A549 (cell line): Measurements from ENCODE around the gene CADM4. TPM values are rescaled to one million over a fixed set of nuclear protein-coding genes. Genes with fewer than 3 reads are reported as not detected.
A peak's percentile ranks its signal among the peaks of the same experiment; 100 is the strongest.

Experiments
- ATAC-seq, 2 experiments: fragments of 200-7000 bp in 1 of 2; fragments of >200 bp in 1 of 2; cut with Nextera tagmentation in 1 of 2; cut with Tn5 transposase in 1 of 2; 3 replicates each; pipeline versions ENCODE4 v1.8.0 to v1.9.1; 2018 to 2020; ENCODE audit warnings: mild to moderate bottlenecking in 1 of 2, moderate library complexity in 1 of 2
- CTCF ChIA-PET: fragments of 300-600 bp; sonication (Branson Sonifier 250); formaldehyde crosslinking; extraction: SDS; loops from one replicate; lab custom pipeline; 2021; ENCODE audit warnings: antibody characterized with exemption, inconsistent platforms; lab: Yijun Ruan, JAX
- POLR2A ChIA-PET: fragments of 350-600 bp; formaldehyde crosslinking; extraction: SDS; loops from one replicate; lab custom pipeline; 2021; ENCODE audit warnings: antibody characterized with exemption, inconsistent platforms; lab: Yijun Ruan, JAX
- DNase-seq, 2 experiments: peaks; one replicate each; pipeline versions ENCODE4 v3.0.0 to v3.0.0-alpha.2; 2011 to 2016; ENCODE audit warnings: low read depth in 1 of 2, low spot score in 1 of 2
- FAIRE-seq: peaks from 2 replicates; lab custom pipeline; 2011; peaks lifted over from hg19 to GRCh38; lab: Jason Lieb, UNC
- H3K27ac ChIP-seq, 2 experiments: fragments of >200 bp; sonication (Bioruptor Twin); formaldehyde crosslinking; 3 replicates each; pipeline ENCODE4 v1.5.1; 2016 to 2017
- H3K4me1 ChIP-seq: fragments of >200 bp; sonication (Bioruptor Twin); formaldehyde crosslinking; 3 replicates; pipeline ENCODE4 v1.6.1; 2016
- H3K4me2 ChIP-seq: fragments of >200 bp; sonication (Bioruptor Twin); formaldehyde crosslinking; 3 replicates; pipeline ENCODE4 v1.6.1; 2016
- H3K4me3 ChIP-seq: fragments of >200 bp; sonication (Bioruptor Twin); formaldehyde crosslinking; 3 replicates; pipeline ENCODE4 v1.5.1; 2016
- H3K9me3 ChIP-seq: fragments of >200 bp; sonication (Bioruptor Twin); formaldehyde crosslinking; 3 replicates; pipeline ENCODE4 v1.6.1; 2016
- CBX2 ChIP-seq: fragments of 200-600 bp; sonication (generic); IDR thresholded peaks from 2 replicates; pipeline ENCODE4 v1.6.1; 2016; ENCODE audit warnings: low read depth, mild to moderate bottlenecking, borderline replicate concordance
- CEBPB ChIP-seq, 2 experiments: fragments of >200 bp in 1 of 2; sonication (Bioruptor Twin) in 1 of 2; formaldehyde crosslinking in 1 of 2; IDR thresholded peaks; 2 replicates each; pipeline ENCODE4 v1.6.1; 2012 to 2016
- EHF ChIP-seq: fragments of 250-450 bp; sonication (Bioruptor Pico); IDR thresholded peaks from 2 replicates; pipeline ENCODE4 v1.5.0; 2020; ENCODE audit warnings: mild to moderate bottlenecking
- EP300 ChIP-seq, 2 experiments: fragments of >200 bp; sonication (Bioruptor Twin); formaldehyde crosslinking; IDR thresholded peaks; 2 replicates in 1 of 2; 3 replicates in 1 of 2; pipeline ENCODE4 v1.6.1; 2016 to 2017
- ESRRA ChIP-seq: fragments of 150-350 bp; IDR thresholded peaks from 2 replicates; pipeline ENCODE4 v1.6.1; 2014; ENCODE audit warnings: mild to moderate bottlenecking, low read length, borderline replicate concordance
- FOSL2 ChIP-seq, 2 experiments: fragments of 450-650 bp in 1 of 2; fragments of >200 bp in 1 of 2; sonication (Bioruptor Twin) in 1 of 2; formaldehyde crosslinking; IDR thresholded peaks; 2 replicates each; pipeline versions ENCODE4 v1.5.0 to v1.6.1; 2016 to 2020; ENCODE audit warnings: mild to moderate bottlenecking in 1 of 2, moderate library complexity in 1 of 2
- HOXA7 ChIP-seq: fragments of 250-450 bp; sonication (Bioruptor Pico); IDR thresholded peaks from 2 replicates; pipeline ENCODE4 v1.5.0; 2020; ENCODE audit warnings: mild to moderate bottlenecking, moderate library complexity
- HOXB13 ChIP-seq: fragments of 250-450 bp; sonication (Bioruptor Pico); IDR thresholded peaks from 2 replicates; pipeline ENCODE4 v1.5.0; 2020; ENCODE audit warnings: low read depth, mild to moderate bottlenecking, moderate library complexity
- KDM1A ChIP-seq: fragments of 200-600 bp; sonication (generic); IDR thresholded peaks from 2 replicates; pipeline ENCODE4 v1.6.1; 2016; ENCODE audit warnings: low read depth, mild to moderate bottlenecking
- MYC ChIP-seq: IDR thresholded peaks from 2 replicates; pipeline ENCODE4 v1.6.1; 2012; ENCODE audit warnings: mild to moderate bottlenecking, inconsistent platforms, low read length, improper control_type of control experiment, borderline replicate concordance
- PHF8 ChIP-seq: fragments of 200-600 bp; sonication (generic); IDR thresholded peaks from 2 replicates; pipeline ENCODE4 v1.6.1; 2016; ENCODE audit warnings: low read depth, mild to moderate bottlenecking, antibody characterized with exemption, moderate library complexity, borderline replicate concordance
- POLR2AphosphoS2 ChIP-seq: conservative IDR thresholded peaks from 2 replicates; pipeline ENCODE4 v1.6.1; 2012; ENCODE audit warnings: low read length, improper control_type of control experiment, inconsistent platforms
- RAD21 ChIP-seq, 2 experiments: fragments of >200 bp in 1 of 2; sonication (Bioruptor Twin) in 1 of 2; formaldehyde crosslinking in 1 of 2; IDR thresholded peaks in 1 of 2; conservative IDR thresholded peaks in 1 of 2; 2 replicates in 1 of 2; 3 replicates in 1 of 2; pipeline ENCODE4 v1.6.1; 2012 to 2018; ENCODE audit warnings: inconsistent platforms in 1 of 2
- RARB ChIP-seq: fragments of 250-450 bp; sonication (Bioruptor Pico); IDR thresholded peaks from 2 replicates; pipeline ENCODE4 v1.8.0; 2021; ENCODE audit warnings: mild to moderate bottlenecking, moderate library complexity
- RCOR1 ChIP-seq: fragments of 150-350 bp; IDR thresholded peaks from 2 replicates; pipeline ENCODE4 v1.6.1; 2014; ENCODE audit warnings: antibody characterized with exemption, low read length, low read depth
- TFCP2L1 ChIP-seq: fragments of 250-450 bp; sonication (Bioruptor Pico); IDR thresholded peaks from 2 replicates; pipeline ENCODE4 v1.5.0; 2021; ENCODE audit warnings: mild to moderate bottlenecking
- ZFP36 ChIP-seq: fragments of 450-650 bp; IDR thresholded peaks from 2 replicates; pipeline ENCODE4 v1.6.1; 2014; ENCODE audit warnings: borderline replicate concordance; ENCODE audit not compliant: partially characterized antibody
- ZNF302 ChIP-seq: fragments of 250-450 bp; sonication (Bioruptor Pico); IDR thresholded peaks from 2 replicates; pipeline ENCODE4 v1.9.0; 2021; ENCODE audit warnings: inconsistent platforms, mild to moderate bottlenecking, moderate library complexity
- ZSCAN20 ChIP-seq: fragments of 250-450 bp; sonication (Bioruptor Pico); IDR thresholded peaks from 2 replicates; pipeline ENCODE4 v1.8.0; 2022; ENCODE audit warnings: mild to moderate bottlenecking, moderate library complexity
- WGBS: methylation state at CpG from one replicate; pipeline ENCODE4 v1.1.6; 2017; ENCODE audit errors: missing lambda C conversion rate; 5-methylcytosine and 5-hydroxymethylcytosine counted together
- polyA plus RNA-seq, 4 experiments: library from polyadenylated mRNA; depleted of rRNA in 3 of 4; stranded (reverse); fragments of >200 nt; fragmentation: RNase III in 1 of 4; extraction: RNeasy Plus Mini Kit Qiagen cat#74134 plus additional on column Dnase treatment in 1 of 4; gene quantifications; 2 replicates in 3 of 4; 3 replicates in 1 of 4; pipeline ENCODE4 v1.2.3, GENCODE V29; 2011 to 2017
- TF ChIP-seq, protein P1 (sequence below): IDR thresholded peaks from 2 replicates; pipeline ENCODE4 v1.6.1; 2012
- TF ChIP-seq, protein P2 (sequence below): fragments of 200-600 bp; sonication (generic); IDR thresholded peaks from 2 replicates; pipeline ENCODE4 v1.6.1; 2016; ENCODE audit warnings: antibody characterized with exemption, mild to moderate bottlenecking, moderate library complexity
- TF ChIP-seq, protein P3 (sequence below): IDR thresholded peaks from 2 replicates; pipeline ENCODE4 v1.6.1; 2012; ENCODE audit warnings: low read depth, borderline replicate concordance
- TF ChIP-seq, protein P4 (sequence below): fragments of >200 bp; sonication (Bioruptor Twin); formaldehyde crosslinking; IDR thresholded peaks from 2 replicates; pipeline ENCODE4 v1.6.1; 2016

The CADM4 gene
- polyA plus RNA-seq, 2 of the 4 experiments (the other 2 are of a cell fraction) = 4.2 to 9.2 TPM

DNA sequence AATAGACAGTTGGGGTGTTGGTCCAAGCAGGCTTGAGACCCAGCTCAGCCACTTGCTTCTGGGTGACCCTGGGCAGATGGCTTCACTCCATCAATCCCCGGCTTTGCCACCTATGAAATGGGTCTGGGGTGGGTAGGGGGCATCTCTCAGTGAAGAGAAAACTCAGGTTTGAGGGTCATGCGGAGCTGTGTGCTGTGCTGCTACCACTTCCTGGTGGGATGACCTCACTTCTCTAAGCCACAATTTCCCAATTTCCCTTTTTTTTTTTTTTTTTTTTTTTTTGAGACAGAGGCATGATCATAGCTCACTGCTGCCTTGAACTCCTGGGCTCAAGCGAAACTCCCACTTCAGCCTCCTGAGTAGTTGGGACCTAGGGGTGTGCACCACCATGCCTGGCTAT is 34.9 kb upstream of the CADM4 start:
- no peak for FAIRE-seq
- CTCF ChIA-PET = interaction anchor here (0.9 to 1.3 kb wide), 7 partner anchors 8 to 136 kb away, joined by 3 to 5 read pairs (median 3); no protein-coding TSS in a partner anchor

DNA sequence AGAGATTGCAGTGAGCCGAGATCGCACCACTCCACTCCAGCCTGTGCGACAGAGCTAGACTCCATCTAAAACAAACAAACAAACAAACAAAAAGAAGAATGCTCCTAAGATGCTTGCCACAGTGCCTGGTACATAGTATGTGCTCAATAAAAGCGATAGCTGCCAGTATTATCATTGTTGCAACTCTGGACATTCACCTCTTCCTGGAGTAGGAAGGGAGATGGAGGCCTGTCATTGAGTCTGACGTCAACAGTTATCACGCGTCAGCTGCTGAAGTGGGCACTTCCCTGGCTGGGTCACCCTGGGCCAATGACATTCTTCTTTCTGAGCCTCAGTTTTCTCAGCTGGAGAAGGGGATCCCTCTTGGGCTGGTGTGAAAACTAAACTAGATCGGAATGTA is 34.5 kb upstream of the CADM4 start:
- CTCF ChIA-PET = interaction anchor here (1.0 to 1.4 kb wide), 8 partner anchors 8 to 136 kb away, joined by 3 to 5 read pairs (median 3); no protein-coding TSS in a partner anchor
- TF ChIP-seq TFCP2L1 (no peak), MYC (no peak), FOSL2 (IDR thresholded peaks at IDR 0.05) (no peak), FOSL2 (CRISPR knock-in tag; IDR thresholded peaks at IDR 0.05) (no peak), ESRRA (no peak), RARB (CRISPR knock-in tag) (no peak), EP300 (IDR thresholded peaks at IDR 0.05) (no peak)
- TF ChIP-seq, protein P1, sequence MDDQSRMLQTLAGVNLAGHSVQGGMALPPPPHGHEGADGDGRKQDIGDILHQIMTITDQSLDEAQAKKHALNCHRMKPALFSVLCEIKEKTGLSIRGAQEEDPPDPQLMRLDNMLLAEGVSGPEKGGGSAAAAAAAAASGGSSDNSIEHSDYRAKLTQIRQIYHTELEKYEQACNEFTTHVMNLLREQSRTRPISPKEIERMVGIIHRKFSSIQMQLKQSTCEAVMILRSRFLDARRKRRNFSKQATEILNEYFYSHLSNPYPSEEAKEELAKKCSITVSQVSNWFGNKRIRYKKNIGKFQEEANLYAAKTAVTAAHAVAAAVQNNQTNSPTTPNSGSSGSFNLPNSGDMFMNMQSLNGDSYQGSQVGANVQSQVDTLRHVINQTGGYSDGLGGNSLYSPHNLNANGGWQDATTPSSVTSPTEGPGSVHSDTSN = no peak
- TF ChIP-seq, all 56 proteins: peak for 0
- POLR2A ChIA-PET = interaction anchor here (0.6 to 1.1 kb wide), 2 partner anchors 31 to 94 kb away, joined by 3 to 4 read pairs; no protein-coding TSS in a partner anchor
- Histone ChIP-seq H3K9me3 (no peaks in the 10 kb centered on the region), H3K4me1 (peaks cover 38% of the 10 kb centered on the region), H3K4me2 (peak overlapping the region; percentile 73; the same call in 1 of the 3 replicates), H3K4me3 (no peak overlapping the region), H3K27ac (peak overlapping the region; percentile 58 to 72; a peak in 4 of 6 replicates)
- no peak for DNase-seq
- FAIRE-seq = no peak
- no peak for ATAC-seq
- 96% methylated on average over 8 of the region's 8 CpGs for WGBS

More for the DNA sequence above, 34.9 kb upstream of the CADM4 start:
- WGBS = 76% methylated on average over 3 of the region's 3 CpGs
- ATAC-seq (no peak), DNase-seq (no peak)
- Histone ChIP-seq H3K4me2 (peak overlapping the region; percentile 73), H3K4me3 (no peak overlapping the region), H3K4me1 (peaks cover 38% of the 10 kb centered on the region), H3K27ac (peak overlapping the region; percentile 58 to 72; a peak in 4 of 6 replicates), H3K9me3 (no peaks in the 10 kb centered on the region)
- TF ChIP-seq ZFP36 (no peak), PHF8 (no peak), RARB (CRISPR knock-in tag) (no peak)
- TF ChIP-seq, protein P1 = no peak
- TF ChIP-seq, protein P2, sequence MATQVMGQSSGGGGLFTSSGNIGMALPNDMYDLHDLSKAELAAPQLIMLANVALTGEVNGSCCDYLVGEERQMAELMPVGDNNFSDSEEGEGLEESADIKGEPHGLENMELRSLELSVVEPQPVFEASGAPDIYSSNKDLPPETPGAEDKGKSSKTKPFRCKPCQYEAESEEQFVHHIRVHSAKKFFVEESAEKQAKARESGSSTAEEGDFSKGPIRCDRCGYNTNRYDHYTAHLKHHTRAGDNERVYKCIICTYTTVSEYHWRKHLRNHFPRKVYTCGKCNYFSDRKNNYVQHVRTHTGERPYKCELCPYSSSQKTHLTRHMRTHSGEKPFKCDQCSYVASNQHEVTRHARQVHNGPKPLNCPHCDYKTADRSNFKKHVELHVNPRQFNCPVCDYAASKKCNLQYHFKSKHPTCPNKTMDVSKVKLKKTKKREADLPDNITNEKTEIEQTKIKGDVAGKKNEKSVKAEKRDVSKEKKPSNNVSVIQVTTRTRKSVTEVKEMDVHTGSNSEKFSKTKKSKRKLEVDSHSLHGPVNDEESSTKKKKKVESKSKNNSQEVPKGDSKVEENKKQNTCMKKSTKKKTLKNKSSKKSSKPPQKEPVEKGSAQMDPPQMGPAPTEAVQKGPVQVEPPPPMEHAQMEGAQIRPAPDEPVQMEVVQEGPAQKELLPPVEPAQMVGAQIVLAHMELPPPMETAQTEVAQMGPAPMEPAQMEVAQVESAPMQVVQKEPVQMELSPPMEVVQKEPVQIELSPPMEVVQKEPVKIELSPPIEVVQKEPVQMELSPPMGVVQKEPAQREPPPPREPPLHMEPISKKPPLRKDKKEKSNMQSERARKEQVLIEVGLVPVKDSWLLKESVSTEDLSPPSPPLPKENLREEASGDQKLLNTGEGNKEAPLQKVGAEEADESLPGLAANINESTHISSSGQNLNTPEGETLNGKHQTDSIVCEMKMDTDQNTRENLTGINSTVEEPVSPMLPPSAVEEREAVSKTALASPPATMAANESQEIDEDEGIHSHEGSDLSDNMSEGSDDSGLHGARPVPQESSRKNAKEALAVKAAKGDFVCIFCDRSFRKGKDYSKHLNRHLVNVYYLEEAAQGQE = no peak
- POLR2A ChIA-PET = interaction anchor here (0.6 to 1.4 kb wide), 3 partner anchors 90 to 860 kb away, joined by 3 to 4 read pairs (median 3); no protein-coding TSS in a partner anchor

DNA sequence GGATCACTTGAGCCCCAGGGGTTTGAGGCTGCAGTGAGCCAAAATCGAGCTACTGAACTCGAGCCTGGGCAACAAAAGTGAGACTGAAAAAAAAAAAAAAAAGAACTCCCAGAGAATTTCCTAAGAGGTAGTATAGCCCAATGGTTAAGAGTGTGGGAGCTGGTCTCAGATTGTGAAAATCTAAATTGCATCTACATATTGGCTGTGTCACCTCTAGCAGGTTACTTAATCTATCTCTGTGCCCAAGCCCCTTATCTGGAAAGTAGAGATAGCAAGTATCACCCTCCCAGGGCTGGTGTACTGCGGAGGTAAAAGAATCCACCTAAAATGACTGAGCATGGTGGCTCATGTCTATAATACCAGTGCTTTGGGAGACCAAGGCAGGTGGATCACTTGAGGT is 34.0 kb upstream of the CADM4 start:
- peaks cover 38% of the 10 kb centered on the region for H3K4me1 ChIP-seq
- POLR2A ChIA-PET = interaction anchor here (0.9 to 1.1 kb wide), 2 partner anchors 28 to 32 kb away, joined by 4 read pairs; no protein-coding TSS in a partner anchor
- TF ChIP-seq TFCP2L1 (no peak), CEBPB (IDR thresholded peaks at IDR 0.05) (no peak), HOXB13 (CRISPR knock-in tag) (no peak), EHF (CRISPR knock-in tag) (no peak), HOXA7 (CRISPR knock-in tag) (no peak), RAD21 (conservative IDR thresholded peaks at IDR 0.05 in 1 of 2, IDR thresholded peaks at IDR 0.05 in 1 of 2) (no peak), CBX2 (no peak), ESRRA (no peak), POLR2AphosphoS2 (no peak), ZSCAN20 (no peak), ZNF302 (CRISPR knock-in tag) (no peak), KDM1A (no peak), RARB (CRISPR knock-in tag) (no peak), RCOR1 (no peak)
- TF ChIP-seq, protein P3, sequence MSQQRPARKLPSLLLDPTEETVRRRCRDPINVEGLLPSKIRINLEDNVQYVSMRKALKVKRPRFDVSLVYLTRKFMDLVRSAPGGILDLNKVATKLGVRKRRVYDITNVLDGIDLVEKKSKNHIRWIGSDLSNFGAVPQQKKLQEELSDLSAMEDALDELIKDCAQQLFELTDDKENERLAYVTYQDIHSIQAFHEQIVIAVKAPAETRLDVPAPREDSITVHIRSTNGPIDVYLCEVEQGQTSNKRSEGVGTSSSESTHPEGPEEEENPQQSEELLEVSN = no peak
- TF ChIP-seq, protein P4, sequence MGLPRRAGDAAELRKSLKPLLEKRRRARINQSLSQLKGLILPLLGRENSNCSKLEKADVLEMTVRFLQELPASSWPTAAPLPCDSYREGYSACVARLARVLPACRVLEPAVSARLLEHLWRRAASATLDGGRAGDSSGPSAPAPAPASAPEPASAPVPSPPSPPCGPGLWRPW = no peak

More for the DNA sequence above, 34.0 kb upstream of the CADM4 start:
- no peak overlapping the region for H3K4me2 ChIP-seq
- no peaks in the 10 kb centered on the region for H3K9me3 ChIP-seq
- WGBS = 92% methylated on average over 3 of the region's 3 CpGs
- H3K27ac ChIP-seq = no peak overlapping the region
- no peak for FAIRE-seq
- ATAC-seq = no peak
- CTCF ChIA-PET = interaction anchor here (1.0 to 1.5 kb wide), 10 partner anchors 9 to 137 kb away, joined by 3 to 5 read pairs (median 3); no protein-coding TSS in a partner anchor
- DNase-seq = no peak
- H3K4me3 ChIP-seq = no peak overlapping the region
